Breast epithelium (tissue), 3 donors: ENCODE measurements around the gene HABP4.

Experiments
- CTCF ChIP-seq, 3 donors: fragments of 450-650 bp; IDR thresholded peaks; one replicate each; pipeline ENCODE4 v1.5.1; 2016 to 2017; ENCODE audit warnings: antibody characterized with exemption in 3 of 3, mild to moderate bottlenecking in 3 of 3, moderate library complexity in 3 of 3
- POLR2AphosphoS5 ChIP-seq, 3 donors: sonication (generic); formaldehyde crosslinking; IDR thresholded peaks; one replicate each; pipeline ENCODE4 v1.6.1; 2017; ENCODE audit warnings: antibody characterized with exemption in 3 of 3

- TF ChIP-seq POLR2AphosphoS5 (IDR thresholded peaks at IDR 0.05): no peak
- no peak for TF ChIP-seq CTCF (IDR thresholded peaks at IDR 0.05)
These were observed 12.6 kb downstream of the HABP4 start for GRCh38 chr9:96462541-96462940.
